ENCODE measurements around the gene TTLL12.
A peak's percentile ranks its signal among the peaks of the same experiment; 100 is the strongest.

The TTLL12 gene

GRCh38 chr22:43129426-43130425 lies 57.2 kb downstream of the TTLL12 start:
- no peak overlapping the region for H3K4me3 ChIP-seq (ENCODE audit: low read depth, low read length)
- no peak for TF ChIP-seq CTCF (IDR thresholded peaks at IDR 0.05; ENCODE audit: borderline replicate concordance, insufficient read depth, low read depth, low read length)

- TF ChIP-seq CTCF (IDR thresholded peaks at IDR 0.05; ENCODE audit: borderline replicate concordance, insufficient read depth, low read depth, low read length) = no peak
- H3K4me3 ChIP-seq (ENCODE audit: low read depth, low read length) = no peak overlapping the region
Measured at GRCh38 chr22:43128928-43129424, 58.0 kb downstream of the TTLL12 start.

- no peak for TF ChIP-seq CTCF (IDR thresholded peaks at IDR 0.05; ENCODE audit: borderline replicate concordance, insufficient read depth, low read depth, low read length)
Measured at GRCh38 chr22:43128116-43128515, 58.8 kb downstream of the TTLL12 start.

GRCh38 chr22:43127166-43127908 lies 59.6 kb downstream of the TTLL12 start:
- TF ChIP-seq CTCF (IDR thresholded peaks at IDR 0.05; ENCODE audit: borderline replicate concordance, insufficient read depth, low read depth, low read length) = no peak
- no peak overlapping the region for H3K4me3 ChIP-seq (ENCODE audit: low read depth, low read length)

More at GRCh38 chr22:43128116-43128515, 58.8 kb downstream of the TTLL12 start:
- no peak overlapping the region for H3K4me3 ChIP-seq (ENCODE audit: low read depth, low read length)

GRCh38 chr22:43126501-43127165 lies 60.3 kb downstream of the TTLL12 start:
- TF ChIP-seq CTCF (IDR thresholded peaks at IDR 0.05; ENCODE audit: borderline replicate concordance, insufficient read depth, low read depth, low read length) = no peak
- no peak overlapping the region for H3K4me3 ChIP-seq (ENCODE audit: low read depth, low read length)

GRCh38 chr22:43118953-43119458 lies 67.9 kb downstream of the TTLL12 start:
- peak overlapping the region; percentile 3 for H3K4me3 ChIP-seq (ENCODE audit: low read depth, low read length)
- no peak for TF ChIP-seq CTCF (IDR thresholded peaks at IDR 0.05; ENCODE audit: borderline replicate concordance, insufficient read depth, low read depth, low read length)

Measured in GM12875 (cell line).